NCI-H1105 (cell line): ENCODE results near the gene ACOX1.

Source experiments
- DNase-seq: peaks from one replicate; lab custom pipeline; 2025; lab: John Stamatoyannopoulos, UW

Gene ACOX1

DNA sequence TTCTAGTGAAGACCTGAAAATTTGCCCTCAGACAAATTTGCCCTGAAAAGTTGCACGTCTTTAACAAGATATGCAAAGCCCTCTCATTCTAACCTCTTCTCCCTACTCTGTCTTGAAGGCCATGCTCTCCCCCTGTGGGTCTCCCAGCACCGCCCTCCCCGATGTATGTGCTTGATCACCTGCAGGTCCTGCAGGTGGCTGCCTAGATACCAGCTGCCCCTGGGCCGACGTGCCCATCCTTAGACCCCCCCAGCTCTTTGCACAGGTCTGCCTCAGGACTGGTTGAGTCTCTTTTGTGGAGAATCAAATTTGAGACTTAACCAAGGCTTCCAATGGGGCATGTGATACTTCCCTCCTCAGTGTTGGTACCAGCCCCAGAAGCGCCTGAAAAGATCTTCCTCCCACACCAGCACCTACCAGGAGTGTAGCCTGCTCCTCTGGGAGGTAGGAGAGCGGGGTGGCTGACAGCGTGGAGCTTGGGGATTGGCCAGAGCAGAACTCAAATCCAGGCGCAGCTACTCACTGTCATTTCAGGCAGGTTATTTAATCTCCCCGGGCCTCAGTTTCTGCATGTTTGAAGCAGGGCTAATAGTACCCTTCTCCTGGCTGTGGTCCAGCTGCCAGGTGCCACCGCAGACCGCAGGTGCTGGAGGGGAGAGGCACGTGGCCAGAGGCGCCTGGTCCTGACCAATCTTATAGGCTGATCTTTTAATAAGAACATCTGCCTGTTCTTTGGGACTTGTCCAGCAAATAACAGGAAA lies 69.7 kb downstream of the ACOX1 start:
- DNase-seq: peak; percentile 95

DNA sequence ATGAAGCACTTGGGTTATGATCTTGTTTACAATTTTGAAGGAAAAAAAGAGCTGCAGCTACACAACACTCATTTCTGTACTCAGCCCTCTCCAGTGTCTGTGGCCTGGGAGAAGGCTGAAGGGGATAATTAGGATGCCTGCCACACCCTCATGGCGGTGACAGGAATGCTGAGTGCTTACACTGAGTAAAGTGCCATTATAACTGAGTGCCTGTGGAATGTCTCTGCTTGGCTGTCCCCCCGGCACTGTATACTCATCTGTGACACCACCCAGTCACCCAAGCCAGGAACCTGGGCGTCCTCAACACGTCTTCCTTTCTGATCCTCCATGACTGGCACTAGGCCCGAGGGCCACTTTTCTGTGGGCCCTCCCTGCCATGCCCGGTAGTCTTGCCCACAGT lies 70.8 kb downstream of the ACOX1 start:
- DNase-seq: peak; percentile 49

DNA sequence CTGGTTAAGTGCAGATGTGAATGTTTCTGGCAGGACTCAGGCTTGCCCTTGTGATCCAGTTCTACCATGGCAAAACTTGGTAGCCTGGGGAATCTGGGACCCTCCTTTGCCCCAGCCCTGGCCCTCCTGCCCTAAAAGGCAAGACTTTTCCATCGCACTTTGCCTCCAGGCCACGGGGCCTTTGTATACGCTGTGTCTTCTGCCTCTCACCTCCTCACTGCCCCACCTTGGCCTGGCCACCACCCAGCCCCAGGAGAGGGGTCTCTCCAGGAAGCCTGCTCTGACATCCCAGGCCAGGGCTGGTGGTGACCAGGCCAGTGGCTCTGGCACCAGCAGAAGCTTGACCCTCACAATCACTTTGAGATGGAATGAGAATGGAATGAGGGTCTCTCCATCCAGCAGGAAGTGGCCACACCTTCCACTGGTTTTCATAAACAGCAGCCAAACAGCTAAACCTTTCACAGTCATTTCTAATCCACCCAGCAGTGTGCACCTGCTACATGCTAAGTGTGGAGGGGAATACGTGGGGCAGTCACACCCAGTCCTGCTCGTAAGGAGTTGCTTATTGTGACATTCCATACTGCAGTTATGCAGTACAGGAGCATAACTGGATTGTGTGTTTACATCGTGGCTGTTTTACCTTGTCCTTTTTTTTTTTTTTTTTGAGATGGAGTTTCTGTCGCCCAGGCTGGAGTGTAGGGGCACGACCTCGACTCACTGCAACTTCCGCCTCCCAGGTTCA lies 72.7 kb downstream of the ACOX1 start:
- no peak for DNase-seq

DNA sequence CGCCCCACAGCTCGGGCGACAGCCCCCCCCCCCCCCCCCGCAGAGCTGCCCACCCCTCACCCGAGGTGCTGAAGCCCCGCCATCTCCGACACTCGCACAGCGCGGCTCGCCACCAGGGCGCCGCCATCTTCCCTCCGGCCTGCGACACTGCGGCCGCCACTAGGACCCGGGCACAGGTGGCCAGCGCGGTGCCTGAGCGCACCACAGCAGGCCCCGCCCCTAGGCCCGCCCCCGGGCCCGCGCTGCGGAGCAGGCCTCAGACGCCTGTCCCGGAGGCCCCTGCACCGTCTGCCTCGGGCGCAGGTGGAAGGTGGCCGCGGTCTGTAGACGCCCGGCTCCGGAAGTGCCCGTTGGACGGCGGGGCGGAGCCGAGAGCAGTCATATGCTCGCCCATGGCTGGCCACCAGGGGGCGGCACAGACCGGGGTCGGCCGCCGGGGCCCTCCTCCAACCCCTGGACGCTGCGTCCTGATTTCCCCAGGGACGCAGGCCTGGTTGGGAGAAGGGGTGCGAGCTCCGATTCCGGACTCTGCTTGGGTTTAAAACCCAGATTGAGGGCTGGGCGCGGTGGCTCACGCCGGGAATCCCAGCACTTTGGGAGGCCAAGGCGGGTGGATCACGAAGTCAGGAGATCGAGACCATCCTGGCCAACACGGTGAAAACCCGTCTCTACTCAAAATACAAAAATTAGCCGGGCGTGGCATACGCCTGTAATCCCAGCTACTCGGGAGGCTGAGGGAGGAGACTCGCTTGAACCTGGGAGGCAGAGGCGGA lies 74.0 kb downstream of the ACOX1 start, which contains the start of gene MRPL38:
MRPL38 (minus strand) TSS at position 136 of the 773 bp plus-strand sequence; CDS start at position 127, 9 bp downstream.
- peak; percentile 94 for DNase-seq

DNA sequence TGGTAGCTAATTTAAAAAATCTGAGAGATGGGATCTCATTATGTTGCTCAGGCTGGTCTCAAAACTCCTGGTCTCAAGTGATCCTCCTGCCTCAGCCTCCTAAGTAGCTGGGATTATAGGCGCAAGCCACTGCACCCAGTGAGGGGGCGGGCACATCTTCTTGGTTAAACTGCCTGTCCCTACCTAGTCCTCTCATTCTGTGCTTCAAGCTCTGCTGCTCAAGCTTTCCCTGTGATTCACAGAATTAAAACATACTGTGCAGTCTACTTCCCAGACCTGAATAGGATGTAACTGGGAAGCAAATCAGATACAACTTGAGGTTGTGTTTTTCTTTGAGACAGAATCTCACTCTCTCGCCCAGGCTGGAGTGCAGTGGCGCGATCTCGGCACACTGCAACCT lies 76.6 kb downstream of the ACOX1 start:
- no peak for DNase-seq

DNA sequence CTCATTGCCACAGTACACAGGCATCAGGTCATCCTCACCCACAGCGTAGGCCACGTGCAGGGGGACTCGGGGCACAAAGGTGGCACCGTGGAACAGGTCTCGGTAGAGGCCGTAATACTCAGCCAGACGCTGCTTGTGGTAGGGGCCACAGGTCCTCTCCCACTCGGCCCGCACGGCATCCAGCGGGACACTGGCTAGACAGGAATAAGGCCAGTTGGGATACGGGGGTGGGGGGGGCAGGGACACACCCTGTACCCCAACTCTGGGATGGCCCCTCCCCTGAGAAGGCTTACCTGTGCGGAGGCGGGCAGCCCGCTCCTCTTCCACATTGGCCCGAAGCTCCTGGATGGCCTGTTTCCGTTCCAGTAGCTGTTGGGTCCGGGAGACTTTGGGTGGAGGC lies 77.2 kb downstream of the ACOX1 start:
- DNase-seq: no peak

DNA sequence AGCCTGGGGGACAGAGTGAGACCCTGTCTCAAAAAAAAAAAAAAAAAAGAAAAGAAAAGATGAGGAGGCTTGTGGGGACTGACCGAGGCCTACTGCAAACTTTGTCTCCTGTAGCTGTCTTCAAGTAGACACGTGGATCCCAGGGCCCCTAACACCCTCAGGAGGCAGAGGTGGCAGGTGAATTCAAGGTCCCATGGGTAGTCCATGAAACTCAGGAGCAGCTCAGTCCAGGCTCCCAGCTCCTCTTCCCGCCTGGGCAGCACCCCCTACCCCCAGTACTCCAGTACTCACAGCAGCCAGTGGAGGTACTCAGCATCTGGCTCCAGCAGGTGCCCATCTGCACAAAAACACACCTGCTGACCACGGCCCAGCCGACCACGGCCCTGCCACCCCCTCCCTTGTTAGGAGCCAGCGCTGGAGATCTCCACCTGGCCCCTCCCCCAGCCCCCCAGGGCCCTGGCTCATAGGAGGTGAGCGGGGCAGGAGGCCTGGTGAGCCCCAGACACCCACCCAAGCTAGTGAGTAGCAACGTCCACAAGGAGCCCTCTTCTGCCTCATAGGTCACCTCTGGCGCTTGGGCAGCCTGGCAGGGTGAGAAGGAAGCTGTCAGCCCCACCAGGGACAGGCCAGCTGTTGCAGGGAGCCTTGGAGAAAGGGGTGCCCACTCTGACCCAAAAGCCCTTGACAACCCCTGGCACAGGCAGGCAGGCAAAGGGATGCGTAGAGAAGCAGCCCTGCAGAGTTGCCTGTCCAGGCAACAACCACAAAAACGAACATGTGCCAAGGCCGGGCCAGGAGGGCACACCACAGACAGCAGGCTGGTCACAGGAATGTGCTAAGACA lies 78.1 kb downstream of the ACOX1 start:
- DNase-seq: no peak

DNA sequence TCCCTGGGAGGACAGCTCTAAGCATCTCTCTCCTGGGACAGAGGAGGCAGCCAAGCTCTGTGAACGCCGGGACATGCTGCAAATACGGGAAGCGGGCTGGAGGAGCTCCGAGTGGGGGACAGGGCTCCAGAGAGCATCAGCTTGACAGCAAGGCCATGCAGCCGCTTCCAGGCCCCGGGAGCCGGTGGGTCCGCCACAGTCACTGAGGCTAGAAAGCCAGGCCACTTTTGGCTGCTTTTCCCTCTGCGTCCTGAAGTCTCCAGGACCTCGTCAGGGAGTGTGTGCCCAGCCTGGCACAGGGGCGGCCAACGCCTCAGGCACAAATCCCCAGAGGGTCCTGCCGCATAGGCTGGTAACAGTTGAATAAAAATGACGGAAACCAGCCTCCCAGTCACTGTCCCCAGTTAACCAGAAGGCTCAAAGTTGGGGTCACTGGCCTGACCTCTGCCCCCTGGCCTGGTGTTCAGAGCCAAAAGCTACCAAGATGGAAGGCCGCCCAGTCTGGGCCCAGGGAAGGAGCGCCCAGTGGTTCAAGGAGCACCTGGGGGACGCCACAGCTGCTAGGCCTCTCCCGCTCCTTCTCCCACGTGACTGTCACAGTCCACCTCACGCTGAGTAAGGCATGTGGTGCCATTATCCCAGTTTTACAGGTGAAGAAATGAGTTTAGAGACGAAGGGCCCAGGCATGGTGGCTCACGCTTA lies 79.0 kb downstream of the ACOX1 start:
- DNase-seq: no peak

DNA sequence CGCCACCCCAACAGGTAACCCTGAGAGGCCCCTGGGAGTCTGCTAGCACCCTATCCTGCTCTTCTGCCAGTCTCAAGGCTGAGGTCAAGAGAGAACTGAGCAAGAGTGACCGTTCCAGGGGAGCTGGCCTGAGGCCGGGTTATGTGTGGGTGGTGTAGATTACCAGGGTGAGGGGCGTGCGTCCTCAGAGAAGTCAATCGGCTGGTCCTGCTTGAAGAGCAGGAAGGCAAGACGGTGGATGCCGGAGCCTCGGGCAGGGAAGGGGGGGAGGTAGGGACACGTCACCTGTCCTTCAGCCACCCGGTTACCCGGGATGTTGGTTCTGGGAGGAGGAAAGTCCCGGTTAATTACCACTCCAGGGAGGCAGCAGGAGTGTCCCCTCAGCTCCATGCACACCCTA lies 79.6 kb downstream of the ACOX1 start:
- no peak for DNase-seq

DNA sequence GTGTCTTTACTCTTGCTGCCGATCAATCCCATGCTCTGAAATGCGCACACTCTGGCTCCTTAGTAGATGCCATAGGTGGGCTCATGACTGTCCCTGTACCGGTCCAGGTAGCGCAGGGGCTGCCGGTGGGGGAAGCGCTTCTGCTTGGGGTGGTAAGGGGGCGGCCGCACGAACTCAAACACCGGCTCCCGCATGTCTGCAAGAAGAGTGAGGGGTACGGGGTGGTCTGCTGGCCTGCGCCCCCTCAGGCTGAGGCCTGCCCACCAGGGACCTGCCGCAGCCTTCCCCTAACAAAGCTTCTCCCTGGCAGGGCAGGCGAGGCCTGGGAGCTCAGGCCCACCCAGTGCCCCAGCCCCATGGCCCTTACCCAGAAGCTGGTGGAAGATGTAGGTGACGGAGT lies 80.2 kb downstream of the ACOX1 start:
- DNase-seq: no peak

DNA sequence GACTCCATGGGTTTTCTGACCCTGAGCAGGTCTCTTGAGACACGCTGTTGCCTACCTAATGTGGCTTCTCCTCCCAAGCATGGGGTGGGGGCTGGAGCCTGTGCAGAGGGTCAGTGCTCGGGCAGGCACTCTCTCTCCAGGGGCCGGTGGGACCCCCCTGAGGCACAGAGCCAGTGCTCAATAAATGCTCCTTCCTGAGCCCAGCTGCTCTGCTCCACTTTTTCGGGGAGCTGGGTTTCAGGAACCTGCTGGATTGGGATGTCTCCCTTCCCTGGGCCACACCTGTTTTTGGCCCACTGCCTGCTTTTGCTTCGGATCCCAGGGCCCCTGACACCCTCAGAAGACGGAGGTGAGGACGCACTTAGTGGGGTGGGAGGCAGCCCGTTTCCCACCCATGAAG lies 80.9 kb downstream of the ACOX1 start:
- no peak for DNase-seq

DNA sequence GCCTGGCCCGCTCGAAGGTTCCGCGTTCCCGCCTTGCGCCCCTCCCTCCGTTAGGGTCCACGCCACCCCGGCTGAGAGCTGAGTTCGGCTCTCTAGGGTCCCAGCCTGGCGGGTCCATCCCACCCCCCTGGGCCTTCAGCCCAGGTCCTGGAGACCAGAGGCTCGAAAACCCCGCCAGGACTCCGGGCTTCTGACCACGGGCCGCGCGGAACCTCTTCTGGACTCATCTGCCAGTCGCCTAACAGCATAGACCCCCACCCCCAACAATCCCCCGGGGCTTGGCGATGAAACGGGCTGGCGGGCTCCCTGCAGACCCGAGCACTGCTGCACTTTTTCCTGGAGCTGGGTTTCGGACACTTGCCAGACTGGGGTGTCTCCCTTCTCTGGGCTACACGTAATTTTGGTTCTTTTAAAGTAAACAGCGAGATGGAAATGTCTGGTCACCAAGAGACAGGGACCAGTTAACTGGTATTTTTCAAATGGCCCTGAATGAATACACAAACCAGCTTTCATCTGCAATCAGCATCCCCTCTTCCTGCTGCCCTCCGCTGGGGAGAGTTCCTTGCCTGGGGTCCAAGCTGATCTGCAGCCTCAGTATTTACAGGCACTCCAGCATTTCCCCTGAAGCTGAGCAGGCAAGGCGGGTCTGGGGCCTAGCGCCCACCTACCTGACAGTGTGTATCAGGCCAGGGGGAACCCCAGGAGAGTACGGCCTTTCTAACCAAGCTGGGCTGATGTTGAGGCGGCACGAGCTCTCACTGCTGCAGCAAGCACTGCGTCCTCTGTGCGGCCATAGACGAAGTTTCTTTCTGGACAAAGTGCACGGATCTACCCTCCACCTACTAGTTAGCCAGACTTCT lies 81.6 kb downstream of the ACOX1 start:
- DNase-seq: no peak

DNA sequence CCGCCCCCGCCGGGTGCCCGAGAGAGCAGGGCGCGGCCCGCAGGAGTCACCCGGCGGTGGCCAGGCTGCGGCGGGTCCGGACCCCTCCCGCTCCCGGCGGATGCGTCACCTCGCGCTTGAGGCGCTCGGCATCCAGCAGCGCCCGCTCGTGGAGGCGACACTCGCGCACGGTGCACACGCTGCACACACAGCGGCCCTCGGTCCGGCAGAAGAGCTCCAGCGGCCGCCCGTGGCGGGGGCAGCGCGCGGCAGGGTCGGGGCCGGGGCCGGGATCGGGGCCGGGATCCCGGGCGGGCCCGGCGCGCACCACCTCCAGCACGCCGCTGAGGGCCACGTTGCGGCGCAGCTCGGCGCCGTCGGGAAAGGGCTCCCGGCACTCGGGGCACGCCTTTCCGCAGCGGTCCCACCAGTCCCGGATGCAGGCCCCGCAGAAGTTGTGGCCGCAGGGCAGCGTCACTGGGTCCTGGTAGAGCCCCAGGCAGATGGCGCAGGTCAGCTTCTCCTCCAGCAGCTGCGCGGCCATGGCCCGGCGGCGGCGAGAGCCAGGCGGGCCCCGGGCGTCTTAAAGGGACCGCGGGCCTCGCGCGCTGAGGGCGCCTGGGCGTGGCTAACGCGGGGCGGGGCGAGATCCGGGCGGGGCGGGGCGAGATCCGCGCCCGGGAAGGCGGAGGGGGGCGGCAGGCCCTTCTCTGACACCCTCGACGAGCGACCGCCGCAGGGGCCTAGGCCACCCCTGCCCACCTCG lies 82.4 kb downstream of the ACOX1 start, which contains the start of gene TRIM65:
TRIM65 (minus strand) TSS at position 537 of the 745 bp plus-strand sequence; CDS start at position 523, 14 bp downstream.
- peak; percentile 55 for DNase-seq

DNA sequence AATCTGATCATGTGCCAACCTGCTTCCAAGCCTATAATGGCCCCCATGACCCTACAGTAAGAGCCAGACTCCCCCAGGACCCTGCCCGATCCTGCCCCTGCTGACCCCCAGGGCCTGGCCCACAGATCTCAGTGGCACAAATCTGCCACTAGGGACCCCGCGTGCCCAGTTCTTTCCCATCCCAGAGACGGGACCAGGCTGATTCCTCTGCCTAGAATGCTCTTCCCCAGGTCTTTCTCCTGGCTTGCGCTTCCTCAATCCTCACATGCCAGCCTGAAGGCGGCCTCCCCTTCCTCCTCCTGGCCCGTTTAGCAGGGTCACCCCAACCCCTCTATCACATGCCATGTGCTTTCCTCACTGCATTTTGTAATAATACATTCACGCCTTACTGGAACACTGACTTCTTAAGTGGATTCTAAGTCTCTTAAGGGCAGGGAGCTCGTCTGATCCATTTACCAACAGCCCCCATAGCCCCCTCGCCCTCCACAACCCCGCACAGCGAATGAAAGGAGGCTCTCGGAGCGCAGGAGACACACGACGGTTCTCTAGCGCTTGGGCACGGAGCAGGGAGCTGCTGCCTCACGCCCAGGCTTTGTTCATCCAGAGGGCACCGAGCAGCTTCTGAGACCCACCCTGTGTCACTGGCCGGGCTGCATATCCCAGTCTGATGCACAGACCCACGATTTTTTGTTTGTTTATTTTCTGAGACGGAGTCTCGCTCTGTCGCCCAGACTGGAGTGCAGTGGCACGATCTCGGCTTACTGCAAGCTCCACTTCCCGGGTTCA lies 83.4 kb downstream of the ACOX1 start:
- no peak for DNase-seq

DNA sequence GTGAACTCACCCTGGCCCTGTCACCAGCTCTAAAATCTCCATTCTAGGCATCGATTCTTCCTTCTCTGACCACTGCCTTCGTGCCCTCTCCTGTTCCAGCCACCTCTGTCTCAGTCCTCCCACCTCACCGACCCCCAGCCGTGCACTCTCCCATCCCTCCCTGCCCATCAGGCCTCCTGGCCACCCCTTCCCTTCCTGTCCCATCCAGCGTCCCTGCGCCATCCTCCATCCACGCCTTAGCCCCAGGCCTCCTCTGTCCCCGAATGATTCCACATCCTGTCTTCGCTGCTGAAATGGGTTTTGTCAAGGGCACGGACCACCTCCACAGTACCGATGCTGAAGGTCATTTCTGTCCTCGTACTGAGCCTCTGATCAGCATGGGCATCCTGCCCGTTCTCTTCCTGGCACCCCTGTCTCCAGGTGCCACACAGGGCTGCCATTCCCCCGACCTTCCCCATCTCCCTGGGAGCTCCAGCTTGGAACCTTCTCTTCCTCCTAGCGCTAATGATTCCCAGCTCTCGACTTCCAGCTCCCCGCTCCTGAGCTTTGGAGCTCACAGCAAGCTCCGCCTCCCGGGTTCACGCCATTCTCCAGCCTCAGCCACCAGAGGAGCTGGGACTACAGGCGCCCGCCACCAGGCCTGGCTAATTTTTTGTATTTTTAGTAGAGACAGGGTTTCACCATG lies 84.8 kb downstream of the ACOX1 start:
- no peak for DNase-seq

DNA sequence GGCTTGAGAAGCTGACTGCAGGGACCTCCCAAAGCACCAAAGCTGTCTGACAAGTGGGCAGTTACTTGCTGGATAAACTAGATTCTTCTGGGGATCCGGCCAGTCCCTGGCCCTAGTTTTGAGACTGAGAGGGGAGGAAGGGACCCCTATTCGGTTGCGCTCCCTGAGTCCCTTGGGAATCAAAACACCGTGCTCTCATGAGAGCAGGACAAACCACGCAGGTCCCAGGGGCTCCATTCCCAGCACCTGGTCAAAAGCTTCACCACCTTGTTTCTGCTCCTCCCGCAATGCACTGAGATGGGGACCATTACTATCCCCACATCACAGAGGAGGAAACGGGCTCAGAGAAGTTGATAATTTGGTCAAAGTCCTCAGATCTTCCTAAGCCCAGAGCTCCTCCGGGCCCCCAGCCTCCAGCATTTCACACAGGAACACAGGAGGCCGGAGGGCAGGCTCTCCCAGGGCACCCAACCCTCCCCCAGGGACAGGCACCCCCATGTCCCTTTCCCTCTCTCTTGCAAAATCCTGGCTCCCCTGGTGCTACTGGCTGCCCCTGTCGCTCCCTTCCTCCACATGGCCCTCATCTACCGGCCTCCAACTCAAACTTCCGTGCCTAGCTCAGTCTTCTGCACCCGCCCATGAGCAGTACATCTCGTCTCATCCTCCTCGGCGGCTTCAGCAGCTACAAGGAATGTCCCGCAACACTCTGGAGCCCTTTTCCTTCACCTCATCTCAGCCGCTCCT lies 85.5 kb downstream of the ACOX1 start:
- DNase-seq: no peak

DNA sequence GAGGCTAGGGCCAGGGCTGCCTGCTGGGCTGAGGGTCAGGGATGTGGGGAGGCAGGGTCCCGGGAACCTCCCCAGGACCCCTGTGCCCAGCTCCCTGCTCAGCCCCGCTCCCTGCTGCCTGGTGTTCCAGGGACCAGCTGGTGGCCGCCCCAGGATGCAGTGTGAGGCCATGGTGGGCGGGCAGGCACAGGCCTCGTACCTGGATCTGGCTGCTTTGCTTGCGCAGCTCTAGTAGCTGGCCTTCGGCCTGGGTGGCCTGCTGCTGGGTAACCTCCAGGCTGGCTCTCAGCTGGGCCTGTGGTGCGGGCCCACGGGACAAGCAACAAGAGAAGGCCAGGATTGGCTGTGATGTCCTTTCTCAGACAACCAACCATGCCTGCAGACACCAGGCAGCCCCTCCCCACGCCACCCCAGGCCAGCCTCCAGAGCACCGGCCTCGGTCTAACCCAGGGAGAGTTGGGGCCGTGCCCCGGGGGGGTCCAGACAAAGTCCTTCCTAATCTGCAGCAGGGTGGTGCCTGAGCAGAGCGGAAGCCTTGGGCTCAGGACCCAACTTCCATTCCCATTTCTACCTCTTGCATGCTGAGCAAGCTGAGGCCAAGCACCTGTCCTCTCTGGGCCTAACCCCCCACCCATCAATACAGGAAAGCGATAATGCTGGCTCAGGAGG lies 86.3 kb downstream of the ACOX1 start:
- DNase-seq: no peak
